Activated T-helper 17 cell treated with anti-CD3 and anti-CD28 coated beads, Interleukin-2, amount 50 U/mL, for 72 hours (primary cell): ENCODE measurements around the gene NKPD1. TPM values are rescaled to one million over a fixed set of nuclear protein-coding genes. Genes with fewer than 3 reads are reported as not detected.

Experiments used
- ATAC-seq: fragments of 150-1000 bp; cut with Tn5 transposase; replicated peaks from 2 replicates; pipeline ENCODE4 v1.10.0; 2021; ENCODE audit warnings: mild to moderate bottlenecking, moderate library complexity
- H3K27ac Mint-ChIP-seq: one replicate; pipeline ENCODE4 v1.8.0; 2022; ENCODE audit warnings: mixed read lengths
- H3K27me3 Mint-ChIP-seq: one replicate; pipeline ENCODE4 v1.8.0; 2022; ENCODE audit warnings: mixed read lengths
- H3K36me3 Mint-ChIP-seq: one replicate; pipeline ENCODE4 v1.8.0; 2022; ENCODE audit warnings: low read depth, mild to moderate bottlenecking, mixed read lengths
- H3K4me1 Mint-ChIP-seq: one replicate; pipeline ENCODE4 v1.8.0; 2022; ENCODE audit warnings: mixed read lengths
- H3K4me3 Mint-ChIP-seq: one replicate; pipeline ENCODE4 v1.8.0; 2022; ENCODE audit warnings: mild to moderate bottlenecking, mixed read lengths
- H3K9me3 Mint-ChIP-seq: one replicate; pipeline ENCODE4 v1.8.0; 2022; ENCODE audit warnings: mixed read lengths
- total RNA-seq, 2 donors: library from RNA; stranded (reverse); gene quantifications; one replicate each; pipeline ENCODE4 v1.2.3, GENCODE V29; 2022

Gene NKPD1
- total RNA-seq, 2 donors from 2014 or later: 0.06 to 0.40 TPM

GRCh38 chr19:45113628-45114027 lies 47.2 kb downstream of the NKPD1 start:
- H3K27ac Mint-ChIP-seq: no peak overlapping the region

GRCh38 chr19:45112111-45112827 lies 48.5 kb downstream of the NKPD1 start:
- H3K27me3 Mint-ChIP-seq: no peaks in the 10 kb centered on the region
- H3K36me3 Mint-ChIP-seq: peaks cover 5% of the 10 kb centered on the region
- no peaks in the 10 kb centered on the region for H3K9me3 Mint-ChIP-seq
- ATAC-seq: no peak
- H3K27ac Mint-ChIP-seq: no peak overlapping the region
- peaks cover 26% of the 10 kb centered on the region for H3K4me1 Mint-ChIP-seq
- H3K4me3 Mint-ChIP-seq: no peak overlapping the region

More at GRCh38 chr19:45113628-45114027, 47.2 kb downstream of the NKPD1 start:
- Mint-ChIP-seq H3K9me3 (no peaks in the 10 kb centered on the region), H3K4me3 (no peak overlapping the region), H3K4me1 (peaks cover 27% of the 10 kb centered on the region), H3K36me3 (peaks cover 5% of the 10 kb centered on the region), H3K27me3 (no peaks in the 10 kb centered on the region)
- no peak for ATAC-seq

Other genes with a start within 250 kb of the NKPD1 start
- gene APOC1, start 246.4 kb downstream of the NKPD1 start, total RNA-seq: 1 to 10 TPM in 1 of 2 donors, under 1 TPM in 1; 0.89 to 1.6 TPM
- gene APOC4, start 218.7 kb downstream of the NKPD1 start, total RNA-seq: not detected
- gene APOC2, start 214.9 kb downstream of the NKPD1 start, total RNA-seq: not detected
- 10 to 100 TPM; 60.2 to 80.5 TPM for gene CLPTM1, start 205.6 kb downstream of the NKPD1 start, total RNA-seq
- gene RELB, start 159.5 kb downstream of the NKPD1 start, total RNA-seq: 10 to 100 TPM; 41.4 to 52.0 TPM
- 10 to 100 TPM; 87.5 TPM for gene CLASRP, start 121.9 kb downstream of the NKPD1 start, total RNA-seq
- 10 to 100 TPM in 1 of 2 donors, 1 to 10 TPM in 1; 6.7 to 11.6 TPM for gene ZNF296, start 84.5 kb downstream of the NKPD1 start, total RNA-seq
- gene GEMIN7, start 81.7 kb downstream of the NKPD1 start, total RNA-seq: 10 to 100 TPM; 56.9 to 57.2 TPM
- 10 to 100 TPM; 19.8 to 27.7 TPM for gene PPP1R37, start 67.8 kb downstream of the NKPD1 start, total RNA-seq
- gene TRAPPC6A, start 17.3 kb upstream of the NKPD1 start, total RNA-seq: 10 to 100 TPM; 12.9 to 32.1 TPM
- gene BLOC1S3, start 17.8 kb upstream of the NKPD1 start, total RNA-seq: 10 to 100 TPM; 13.9 to 16.7 TPM
- gene EXOC3L2, start 84.4 kb upstream of the NKPD1 start, total RNA-seq: not detected
- gene MARK4, start 90.3 kb upstream of the NKPD1 start, total RNA-seq: 10 to 100 TPM; 21.8 to 26.6 TPM
- gene CKM, start 161.9 kb upstream of the NKPD1 start, total RNA-seq: not detected
- gene KLC3, start 179.8 kb upstream of the NKPD1 start, total RNA-seq: under 1 TPM in 1 of 2 donors, not detected in 1; 0.24 TPM
- 10 to 100 TPM; 15.9 to 31.6 TPM for gene ERCC2, start 209.6 kb upstream of the NKPD1 start, total RNA-seq
- 10 to 100 TPM; 21.0 to 66.8 TPM for gene PPP1R13L, start 244.1 kb upstream of the NKPD1 start, total RNA-seq
- gene POLR1G, start 245.7 kb upstream of the NKPD1 start, total RNA-seq: 10 to 100 TPM; 11.2 to 23.6 TPM